ENCODE measurements around the gene NLGN1. TPM values are rescaled to one million over a fixed set of nuclear protein-coding genes. Genes with fewer than 3 reads are reported as not detected.

Gene NLGN1
- total RNA-seq, 1 experiment from 2014 or later: 5.2 TPM

DNA sequence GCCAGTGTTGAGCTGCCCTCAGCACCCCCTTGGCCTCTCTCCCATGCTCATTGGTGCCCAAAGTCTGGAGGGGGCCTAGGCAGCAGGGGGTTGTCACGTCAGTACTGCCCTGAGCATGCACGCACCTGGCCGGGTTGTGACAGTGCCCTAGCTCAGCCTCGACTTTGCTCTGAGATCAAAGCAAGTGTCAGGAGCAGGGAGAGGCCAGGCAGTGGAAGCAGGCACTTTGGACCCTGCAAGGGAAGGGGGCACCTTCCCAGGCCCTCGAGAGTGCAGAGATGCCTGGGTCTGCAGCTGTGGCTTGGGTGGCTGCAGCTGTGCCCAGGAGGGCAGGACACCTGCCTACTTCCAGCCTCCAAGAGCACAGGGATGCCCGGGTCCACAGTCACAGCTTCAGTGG lies 561.3 kb downstream of the NLGN1 start:
- Histone ChIP-seq H3K4ac (ENCODE audit: low read depth, low read length) (no peak overlapping the region), H3K27me3 (ENCODE audit: insufficient read depth, low read length) (no peaks in the 10 kb centered on the region), H3T11ph (ENCODE audit: low read length) (no peak overlapping the region), H4K20me1 (ENCODE audit: control insufficient read depth, insufficient read depth, insufficient read length) (no peaks in the 10 kb centered on the region), H3K9ac (ENCODE audit: extremely low read depth, insufficient read length, low read length) (no peak overlapping the region), H3K56ac (ENCODE audit: insufficient read length, low read depth, low read length) (no peak overlapping the region), H3K4me1 (ENCODE audit: insufficient read depth, low read length) (no peaks in the 10 kb centered on the region; the same call in 1 of the 2 replicates), H4K5ac (ENCODE audit: insufficient read length, low read depth, low read length) (no peak overlapping the region), H3K27ac (ENCODE audit: insufficient read length, low read depth, low read length) (no peak overlapping the region), H3K79me1 (ENCODE audit: insufficient read depth, low read depth, low read length, poor library complexity, severe bottlenecking) (no peaks in the 10 kb centered on the region), H3K18ac (ENCODE audit: insufficient read length, low read depth, low read length) (no peak overlapping the region), H2AK5ac (ENCODE audit: insufficient read length, low read length) (no peak overlapping the region), H4K8ac (replicated peaks; ENCODE audit: insufficient read length, low read depth, low read length) (no peak overlapping the region), H2BK5ac (ENCODE audit: insufficient read length, low read length) (no peak overlapping the region), H3K23me2 (ENCODE audit: insufficient read length, low read depth, low read length, poor library complexity, severe bottlenecking) (no peaks in the 10 kb centered on the region), H4K91ac (ENCODE audit: insufficient read length, low read depth, low read length) (no peak overlapping the region), H3K9me3 (ENCODE audit: control insufficient read depth, low read depth, low read length) (peaks cover 14% of the 10 kb centered on the region), H3K14ac (ENCODE audit: insufficient read depth, low read length) (no peak overlapping the region), H2BK12ac (ENCODE audit: insufficient read length, low read depth, low read length) (no peak overlapping the region), H3K23ac (ENCODE audit: insufficient read length, low read depth, low read length) (no peak overlapping the region), H2BK15ac (ENCODE audit: low read depth, low read length) (no peak overlapping the region), H3K4me2 (ENCODE audit: insufficient read depth, insufficient read length, low read length) (no peak overlapping the region), H2BK20ac (ENCODE audit: low read depth, low read length, poor library complexity, severe bottlenecking) (no peak overlapping the region), H2AFZ (ENCODE audit: low read length) (no peak overlapping the region), H2BK120ac (ENCODE audit: low read depth, low read length, poor library complexity, severe bottlenecking) (no peak overlapping the region), H3K79me2 (ENCODE audit: insufficient read depth, low read length) (no peaks in the 10 kb centered on the region)
- no peak for DNase-seq
- no peak overlapping the region for H3K4me3 Mint-ChIP-seq
- H3K27ac Mint-ChIP-seq: no peak overlapping the region
- TF ChIP-seq, protein P1, sequence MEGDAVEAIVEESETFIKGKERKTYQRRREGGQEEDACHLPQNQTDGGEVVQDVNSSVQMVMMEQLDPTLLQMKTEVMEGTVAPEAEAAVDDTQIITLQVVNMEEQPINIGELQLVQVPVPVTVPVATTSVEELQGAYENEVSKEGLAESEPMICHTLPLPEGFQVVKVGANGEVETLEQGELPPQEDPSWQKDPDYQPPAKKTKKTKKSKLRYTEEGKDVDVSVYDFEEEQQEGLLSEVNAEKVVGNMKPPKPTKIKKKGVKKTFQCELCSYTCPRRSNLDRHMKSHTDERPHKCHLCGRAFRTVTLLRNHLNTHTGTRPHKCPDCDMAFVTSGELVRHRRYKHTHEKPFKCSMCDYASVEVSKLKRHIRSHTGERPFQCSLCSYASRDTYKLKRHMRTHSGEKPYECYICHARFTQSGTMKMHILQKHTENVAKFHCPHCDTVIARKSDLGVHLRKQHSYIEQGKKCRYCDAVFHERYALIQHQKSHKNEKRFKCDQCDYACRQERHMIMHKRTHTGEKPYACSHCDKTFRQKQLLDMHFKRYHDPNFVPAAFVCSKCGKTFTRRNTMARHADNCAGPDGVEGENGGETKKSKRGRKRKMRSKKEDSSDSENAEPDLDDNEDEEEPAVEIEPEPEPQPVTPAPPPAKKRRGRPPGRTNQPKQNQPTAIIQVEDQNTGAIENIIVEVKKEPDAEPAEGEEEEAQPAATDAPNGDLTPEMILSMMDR (conservative IDR thresholded peaks at IDR 0.05): no peak
- peaks cover 11 to 12% of the 10 kb centered on the region in 2 experiments for H3K9me3 Mint-ChIP-seq
- no peaks in the 10 kb centered on the region for H3K27me3 Mint-ChIP-seq (ENCODE audit: low read depth)
- peaks cover 21 to 23% of the 10 kb centered on the region in 2 experiments for H3K4me1 Mint-ChIP-seq
- no CpG with 5 or more reads among the region's 6 CpGs for whole genome bisulfite sequencing (ENCODE audit: extremely low coverage, insufficient read length, low lambda C conversion rate)
- H3K36me3 Mint-ChIP-seq (ENCODE audit: insufficient read depth in 1 of 3, low read depth in 3 of 3): peaks cover 2 to 8% (median 3%) of the 10 kb centered on the region in 3 experiments; a peak in 4 of 7 replicates

Data from H9 (cell line).